Measurements from ENCODE around the gene UBE2E2.

DNA sequence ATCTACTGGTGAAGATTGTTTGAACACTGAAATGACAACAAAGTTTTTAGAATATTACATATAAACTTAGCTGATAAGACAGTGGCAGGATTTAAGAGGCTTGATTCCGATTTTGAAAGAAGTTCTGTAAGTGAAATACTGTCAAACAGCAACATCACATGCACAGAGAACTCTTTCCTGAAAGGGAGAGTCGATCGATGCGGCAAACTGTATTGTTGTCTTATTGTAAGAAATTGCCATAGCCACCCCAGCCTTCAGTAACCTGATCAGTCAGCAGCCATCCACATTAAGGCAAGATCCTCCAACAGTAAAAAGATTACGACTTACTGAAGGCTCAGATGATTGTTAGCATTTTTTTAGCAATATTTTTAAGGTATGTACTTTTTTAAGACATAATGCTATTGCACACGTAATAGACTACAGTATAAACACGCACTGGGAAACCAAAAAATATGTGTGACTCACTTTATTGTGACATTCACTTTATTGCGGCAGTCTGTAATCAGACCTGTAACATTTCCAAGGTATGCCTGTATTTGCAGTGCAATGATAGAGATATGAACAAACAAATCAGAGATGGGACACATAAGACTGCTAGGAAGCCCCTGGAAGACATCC, 377.1 kb downstream of the UBE2E2 start:
- TF ChIP-seq YY1 (IDR thresholded peaks at IDR 0.05; ENCODE audit: insufficient read depth, insufficient read length) = no peak
- no peak for TF ChIP-seq ZNF274 (IDR thresholded peaks at IDR 0.05; ENCODE audit: low read depth, low read length)
- no peak for TF ChIP-seq SUZ12 (IDR thresholded peaks at IDR 0.05; ENCODE audit: extremely low read depth, insufficient read depth, insufficient read length)

Data from NT2/D1 (cell line).